Suprapubic skin (tissue), 4 donors: ENCODE results near the gene ALCAM.

Source experiments
- EP300 ChIP-seq: sonication (generic); formaldehyde crosslinking; IDR thresholded peaks from one replicate; pipeline ENCODE4 v1.6.1; 2017; ENCODE audit warnings: antibody characterized with exemption
- POLR2A ChIP-seq, 2 donors: fragments of 450-650 bp; IDR thresholded peaks; one replicate each; pipeline ENCODE4 v1.6.1; 2017; ENCODE audit warnings: antibody characterized with exemption in 2 of 2, mild to moderate bottlenecking in 2 of 2, moderate library complexity in 2 of 2
- POLR2AphosphoS5 ChIP-seq, 3 donors: sonication (generic); formaldehyde crosslinking; IDR thresholded peaks; one replicate each; pipeline ENCODE4 v1.6.1; 2017; ENCODE audit warnings: antibody characterized with exemption in 3 of 3
- TF ChIP-seq, protein P1 (sequence below), 2 donors: fragments of 200-600 bp in 1 of 2; fragments of 450-650 bp in 1 of 2; sonication (generic) in 1 of 2; IDR thresholded peaks; one replicate each; pipeline ENCODE4 v1.5.1; 2016 to 2019; ENCODE audit warnings: antibody characterized with exemption in 2 of 2, mild to moderate bottlenecking in 1 of 2, moderate library complexity in 1 of 2

DNA sequence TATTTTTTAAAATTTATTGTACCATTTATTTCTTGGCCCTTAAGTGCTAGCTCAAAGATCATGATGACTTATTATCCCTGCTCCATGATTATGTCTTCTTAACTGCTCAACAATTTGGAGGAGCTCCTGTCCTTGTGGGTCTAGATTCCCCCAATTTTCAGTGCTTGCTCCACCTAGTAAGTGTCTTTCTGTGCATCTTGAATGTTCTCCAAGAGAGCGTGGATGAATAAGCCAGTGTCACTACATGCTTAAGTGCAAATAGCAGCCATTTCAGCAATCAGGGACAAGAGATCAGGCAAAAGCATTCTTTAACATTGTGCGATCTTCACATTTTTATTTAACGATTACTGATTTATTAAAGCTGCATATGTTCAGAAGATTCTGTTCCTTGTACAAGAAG, 99.4 kb downstream of the ALCAM start:
- TF ChIP-seq, protein P1, sequence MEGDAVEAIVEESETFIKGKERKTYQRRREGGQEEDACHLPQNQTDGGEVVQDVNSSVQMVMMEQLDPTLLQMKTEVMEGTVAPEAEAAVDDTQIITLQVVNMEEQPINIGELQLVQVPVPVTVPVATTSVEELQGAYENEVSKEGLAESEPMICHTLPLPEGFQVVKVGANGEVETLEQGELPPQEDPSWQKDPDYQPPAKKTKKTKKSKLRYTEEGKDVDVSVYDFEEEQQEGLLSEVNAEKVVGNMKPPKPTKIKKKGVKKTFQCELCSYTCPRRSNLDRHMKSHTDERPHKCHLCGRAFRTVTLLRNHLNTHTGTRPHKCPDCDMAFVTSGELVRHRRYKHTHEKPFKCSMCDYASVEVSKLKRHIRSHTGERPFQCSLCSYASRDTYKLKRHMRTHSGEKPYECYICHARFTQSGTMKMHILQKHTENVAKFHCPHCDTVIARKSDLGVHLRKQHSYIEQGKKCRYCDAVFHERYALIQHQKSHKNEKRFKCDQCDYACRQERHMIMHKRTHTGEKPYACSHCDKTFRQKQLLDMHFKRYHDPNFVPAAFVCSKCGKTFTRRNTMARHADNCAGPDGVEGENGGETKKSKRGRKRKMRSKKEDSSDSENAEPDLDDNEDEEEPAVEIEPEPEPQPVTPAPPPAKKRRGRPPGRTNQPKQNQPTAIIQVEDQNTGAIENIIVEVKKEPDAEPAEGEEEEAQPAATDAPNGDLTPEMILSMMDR (IDR thresholded peaks at IDR 0.05), result no peak
- no peak for TF ChIP-seq EP300
- no peak for TF ChIP-seq POLR2A (IDR thresholded peaks at IDR 0.05)
- TF ChIP-seq POLR2AphosphoS5 (IDR thresholded peaks at IDR 0.05), result no peak
